IPS-20b (cell line): ENCODE results near the gene LRP1.

Experiments used
- H3K27ac ChIP-seq: one replicate; pipeline ENCODE4 v1.5.1; 2013; ENCODE audit warnings: low read length
- H3K27me3 ChIP-seq: 2 replicates; pipeline ENCODE4 v1.6.1; 2013; ENCODE audit warnings: mild to moderate bottlenecking, low read length, inconsistent platforms; ENCODE audit not compliant: insufficient read depth
- H3K36me3 ChIP-seq: 2 replicates; pipeline ENCODE4 v1.6.1; 2013; ENCODE audit warnings: low read depth, mild to moderate bottlenecking, inconsistent platforms, low read length, moderate library complexity; ENCODE audit not compliant: insufficient read depth
- H3K4me1 ChIP-seq: 2 replicates; pipeline ENCODE4 v1.6.1; 2013; ENCODE audit warnings: mild to moderate bottlenecking, control low read depth, inconsistent platforms, low read length, moderate library complexity; ENCODE audit not compliant: insufficient read depth
- H3K4me3 ChIP-seq: 2 replicates; pipeline ENCODE4 v1.5.1; 2013; ENCODE audit warnings: mild to moderate bottlenecking, low read length, inconsistent platforms
- H3K9ac ChIP-seq: 2 replicates; pipeline ENCODE4 v1.6.1; 2013; ENCODE audit warnings: low read depth, mild to moderate bottlenecking, inconsistent platforms, low read length, moderate library complexity
- H3K9me3 ChIP-seq: 2 replicates; pipeline ENCODE4 v1.6.1; 2013; ENCODE audit warnings: mild to moderate bottlenecking, low read depth, low read length, inconsistent platforms; ENCODE audit not compliant: insufficient read depth

Gene LRP1

DNA sequence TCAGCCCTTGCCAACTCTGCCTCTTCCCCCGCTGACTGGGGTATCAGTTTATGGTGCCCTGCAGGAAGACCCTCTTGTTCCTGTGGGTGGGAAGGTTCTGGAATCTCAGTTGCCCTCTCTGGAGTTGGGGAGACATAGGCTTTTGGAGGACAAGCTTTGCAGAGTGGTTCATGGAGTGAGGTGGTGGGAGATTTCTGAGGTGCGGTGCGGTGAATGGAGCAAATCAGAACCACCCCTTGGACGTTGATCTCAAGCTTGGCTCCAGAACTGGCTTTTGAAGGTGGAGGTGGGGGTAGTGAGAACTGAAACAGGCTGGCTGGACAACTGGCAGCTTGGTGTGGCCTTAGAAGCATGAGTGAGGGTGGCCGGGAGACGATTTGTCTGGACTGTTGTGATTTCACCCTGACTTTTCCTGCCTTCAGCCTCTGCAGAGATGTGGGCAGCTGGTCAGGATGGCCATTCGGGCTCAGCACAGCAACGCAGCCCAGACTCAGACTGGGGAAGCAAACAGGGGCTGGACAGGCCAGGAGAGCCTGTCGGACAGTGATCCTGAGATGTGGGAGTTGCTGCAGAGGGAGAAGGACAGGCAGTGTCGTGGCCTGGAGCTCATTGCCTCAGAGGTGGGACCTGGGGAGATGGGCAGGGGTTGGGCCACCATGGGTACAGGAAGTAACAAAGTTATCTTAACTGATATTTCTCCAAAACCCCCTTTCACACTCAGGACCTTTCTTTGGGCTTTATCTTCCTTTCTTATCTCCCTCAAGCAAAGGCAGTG, 102.3 kb downstream of the LRP1 start:
- Histone ChIP-seq H3K27me3 (peaks cover 66% of the 10 kb centered on the region), H3K9me3 (no peaks in the 10 kb centered on the region), H3K9ac (peak overlapping the region; percentile 98), H3K4me3 (peak overlapping the region; percentile 90), H3K36me3 (peaks cover 42% of the 10 kb centered on the region), H3K4me1 (peaks cover 25% of the 10 kb centered on the region), H3K27ac (peak overlapping the region; percentile 83)

DNA sequence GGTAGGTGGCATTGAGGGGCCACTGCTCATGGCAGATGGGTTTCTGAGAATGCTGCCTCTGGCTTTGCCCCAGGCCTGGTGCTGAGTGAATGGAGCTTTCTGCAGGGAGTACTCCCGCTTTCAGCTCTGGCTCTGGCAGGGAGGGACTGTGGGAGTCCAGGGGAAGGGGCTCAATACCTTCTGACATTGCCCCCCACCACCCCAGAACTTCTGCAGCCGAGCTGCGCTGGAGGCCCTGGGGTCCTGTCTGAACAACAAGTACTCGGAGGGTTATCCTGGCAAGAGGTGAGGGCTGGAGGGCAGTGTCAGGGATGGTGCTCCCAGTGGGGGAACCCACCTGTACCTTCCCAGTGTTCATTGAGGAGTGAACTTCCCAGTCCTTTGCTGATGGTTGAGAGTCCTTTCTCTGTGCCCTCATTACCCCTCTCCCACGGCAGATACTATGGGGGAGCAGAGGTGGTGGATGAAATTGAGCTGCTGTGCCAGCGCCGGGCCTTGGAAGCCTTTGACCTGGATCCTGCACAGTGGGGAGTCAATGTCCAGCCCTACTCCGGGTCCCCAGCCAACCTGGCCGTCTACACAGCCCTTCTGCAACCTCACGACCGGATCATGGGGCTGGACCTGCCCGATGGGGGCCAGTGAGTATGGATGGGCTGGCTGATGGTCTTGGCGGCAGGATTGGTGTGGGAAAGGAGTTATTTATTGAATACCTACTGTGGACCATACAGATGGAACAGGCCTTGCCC, 103.2 kb downstream of the LRP1 start:
- Histone ChIP-seq H3K9ac (peak overlapping the region; percentile 98; the same call in 1 of the 2 replicates), H3K4me3 (peak overlapping the region; percentile 90; the same call in 1 of the 2 replicates), H3K27me3 (peaks cover 66% of the 10 kb centered on the region), H3K4me1 (peaks cover 24% of the 10 kb centered on the region), H3K36me3 (peaks cover 42% of the 10 kb centered on the region), H3K27ac (no peak overlapping the region), H3K9me3 (no peaks in the 10 kb centered on the region)

DNA sequence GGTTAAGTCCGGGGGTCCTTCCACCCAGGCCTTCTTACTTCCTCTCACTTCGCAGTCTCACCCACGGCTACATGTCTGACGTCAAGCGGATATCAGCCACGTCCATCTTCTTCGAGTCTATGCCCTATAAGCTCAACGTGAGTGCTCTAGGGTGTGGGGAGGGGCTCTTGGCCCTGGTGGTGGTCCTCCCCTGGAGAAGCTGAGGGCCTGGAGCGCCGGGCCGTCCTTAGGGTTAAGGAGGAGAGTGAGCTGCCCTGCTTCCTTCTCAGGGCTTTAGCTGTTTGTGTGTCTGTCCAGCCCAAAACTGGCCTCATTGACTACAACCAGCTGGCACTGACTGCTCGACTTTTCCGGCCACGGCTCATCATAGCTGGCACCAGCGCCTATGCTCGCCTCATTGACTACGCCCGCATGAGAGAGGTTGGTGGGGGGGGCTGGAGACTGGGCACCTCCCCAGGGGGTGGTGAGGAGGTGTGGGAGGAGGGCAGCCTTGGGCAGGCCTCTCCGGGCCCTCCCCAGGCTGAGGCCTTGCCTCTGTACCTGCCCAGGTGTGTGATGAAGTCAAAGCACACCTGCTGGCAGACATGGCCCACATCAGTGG, 104.0 kb downstream of the LRP1 start:
- no peaks in the 10 kb centered on the region for H3K9me3 ChIP-seq
- H3K27me3 ChIP-seq, result peaks cover 66% of the 10 kb centered on the region
- no peak overlapping the region for H3K4me3 ChIP-seq
- peaks cover 20% of the 10 kb centered on the region for H3K4me1 ChIP-seq
- peaks cover 42% of the 10 kb centered on the region for H3K36me3 ChIP-seq
- H3K27ac ChIP-seq, result no peak overlapping the region
- H3K9ac ChIP-seq, result no peak overlapping the region

DNA sequence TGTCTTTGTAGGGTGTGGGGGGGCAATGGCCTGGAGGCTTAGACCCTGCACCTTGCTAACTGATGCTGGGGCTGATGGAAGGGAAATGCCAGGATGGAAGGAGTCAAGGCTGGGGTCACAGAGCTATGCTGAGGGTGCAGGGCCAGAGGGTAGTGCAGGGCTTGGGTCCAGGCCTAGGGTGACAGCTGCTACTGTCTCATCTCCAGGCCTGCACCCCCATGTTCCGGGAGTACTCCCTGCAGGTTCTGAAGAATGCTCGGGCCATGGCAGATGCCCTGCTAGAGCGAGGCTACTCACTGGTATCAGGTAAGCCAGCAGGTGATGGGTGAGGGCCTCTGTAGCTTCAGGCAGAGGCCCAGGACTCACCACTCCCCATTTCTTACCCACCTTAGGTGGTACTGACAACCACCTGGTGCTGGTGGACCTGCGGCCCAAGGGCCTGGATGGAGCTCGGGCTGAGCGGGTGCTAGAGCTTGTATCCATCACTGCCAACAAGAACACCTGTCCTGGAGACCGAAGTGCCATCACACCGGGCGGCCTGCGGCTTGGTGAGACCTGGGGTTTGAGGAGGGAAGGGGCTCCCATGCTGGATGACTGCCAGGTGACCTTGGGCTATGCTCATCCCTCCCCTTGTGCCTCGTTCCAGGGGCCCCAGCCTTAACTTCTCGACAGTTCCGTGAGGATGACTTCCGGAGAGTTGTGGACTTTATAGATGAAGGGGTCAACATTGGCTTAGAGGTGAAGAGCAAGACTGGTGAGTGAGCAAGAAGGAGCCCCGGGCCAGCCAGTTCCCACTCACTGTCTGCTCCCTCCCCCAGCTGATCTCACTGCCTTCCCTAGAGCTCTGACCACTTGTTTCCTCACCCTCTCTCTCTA, 105.3 kb downstream of the LRP1 start:
- peaks cover 42% of the 10 kb centered on the region for H3K36me3 ChIP-seq
- no peak overlapping the region for H3K9ac ChIP-seq
- H3K27me3 ChIP-seq, result peaks cover 66% of the 10 kb centered on the region
- no peaks in the 10 kb centered on the region for H3K9me3 ChIP-seq
- no peak overlapping the region for H3K4me3 ChIP-seq
- H3K4me1 ChIP-seq, result peaks cover 20% of the 10 kb centered on the region
- no peak overlapping the region for H3K27ac ChIP-seq

DNA sequence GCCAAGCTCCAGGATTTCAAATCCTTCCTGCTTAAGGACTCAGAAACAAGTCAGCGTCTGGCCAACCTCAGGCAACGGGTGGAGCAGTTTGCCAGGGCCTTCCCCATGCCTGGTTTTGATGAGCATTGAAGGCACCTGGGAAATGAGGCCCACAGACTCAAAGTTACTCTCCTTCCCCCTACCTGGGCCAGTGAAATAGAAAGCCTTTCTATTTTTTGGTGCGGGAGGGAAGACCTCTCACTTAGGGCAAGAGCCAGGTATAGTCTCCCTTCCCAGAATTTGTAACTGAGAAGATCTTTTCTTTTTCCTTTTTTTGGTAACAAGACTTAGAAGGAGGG, 105.9 kb downstream of the LRP1 start:
- H3K27me3 ChIP-seq, result peaks cover 66% of the 10 kb centered on the region
- H3K9me3 ChIP-seq, result no peaks in the 10 kb centered on the region
- no peak overlapping the region for H3K9ac ChIP-seq
- H3K4me3 ChIP-seq, result no peak overlapping the region
- H3K36me3 ChIP-seq, result peaks cover 42% of the 10 kb centered on the region
- H3K27ac ChIP-seq, result no peak overlapping the region
- peaks cover 16% of the 10 kb centered on the region for H3K4me1 ChIP-seq

- H3K4me1 ChIP-seq, result peaks cover 19% of the 10 kb centered on the region
- H3K36me3 ChIP-seq, result peaks cover 42% of the 10 kb centered on the region
- H3K27ac ChIP-seq, result no peak overlapping the region
- H3K9ac ChIP-seq, result no peak overlapping the region
- peaks cover 69% of the 10 kb centered on the region for H3K27me3 ChIP-seq
- H3K4me3 ChIP-seq, result no peak overlapping the region
- H3K9me3 ChIP-seq, result no peaks in the 10 kb centered on the region
Observed at GRCh38 chr12:57234571-57235016, 106.3 kb downstream of the LRP1 start.

GRCh38 chr12:57235017-57235727, 106.9 kb downstream of the LRP1 start:
- peaks cover 21% of the 10 kb centered on the region for H3K4me1 ChIP-seq
- peaks cover 75% of the 10 kb centered on the region for H3K27me3 ChIP-seq
- H3K9ac ChIP-seq, result no peak overlapping the region
- H3K36me3 ChIP-seq, result peaks cover 42% of the 10 kb centered on the region
- H3K27ac ChIP-seq, result no peak overlapping the region
- no peak overlapping the region for H3K4me3 ChIP-seq
- H3K9me3 ChIP-seq, result no peaks in the 10 kb centered on the region

DNA sequence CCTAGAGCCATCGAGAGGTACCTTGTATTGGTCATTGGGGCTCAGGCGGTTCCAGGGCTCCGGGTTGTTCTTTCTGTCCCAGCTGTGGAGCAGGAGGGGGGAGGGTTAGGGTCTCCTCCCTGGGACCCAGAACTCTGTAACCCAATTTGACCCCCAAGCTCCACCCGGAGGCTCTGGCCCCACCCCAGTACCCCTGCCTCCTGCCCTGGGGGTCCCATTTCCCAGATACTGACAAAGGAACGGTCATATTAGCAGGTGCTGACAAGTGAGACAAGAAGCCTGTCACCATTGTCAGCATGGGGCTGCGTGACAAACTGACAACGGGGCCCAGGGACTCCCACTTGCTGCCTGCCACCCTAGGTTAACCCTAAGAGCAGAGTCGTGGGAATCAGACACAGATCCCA, 107.4 kb downstream of the LRP1 start:
- Histone ChIP-seq H3K4me3 (no peak overlapping the region), H3K36me3 (peaks cover 40% of the 10 kb centered on the region), H3K9me3 (no peaks in the 10 kb centered on the region; the same call in 1 of the 2 replicates), H3K4me1 (peaks cover 16% of the 10 kb centered on the region), H3K9ac (no peak overlapping the region), H3K27me3 (peaks cover 81% of the 10 kb centered on the region), H3K27ac (no peak overlapping the region)

DNA sequence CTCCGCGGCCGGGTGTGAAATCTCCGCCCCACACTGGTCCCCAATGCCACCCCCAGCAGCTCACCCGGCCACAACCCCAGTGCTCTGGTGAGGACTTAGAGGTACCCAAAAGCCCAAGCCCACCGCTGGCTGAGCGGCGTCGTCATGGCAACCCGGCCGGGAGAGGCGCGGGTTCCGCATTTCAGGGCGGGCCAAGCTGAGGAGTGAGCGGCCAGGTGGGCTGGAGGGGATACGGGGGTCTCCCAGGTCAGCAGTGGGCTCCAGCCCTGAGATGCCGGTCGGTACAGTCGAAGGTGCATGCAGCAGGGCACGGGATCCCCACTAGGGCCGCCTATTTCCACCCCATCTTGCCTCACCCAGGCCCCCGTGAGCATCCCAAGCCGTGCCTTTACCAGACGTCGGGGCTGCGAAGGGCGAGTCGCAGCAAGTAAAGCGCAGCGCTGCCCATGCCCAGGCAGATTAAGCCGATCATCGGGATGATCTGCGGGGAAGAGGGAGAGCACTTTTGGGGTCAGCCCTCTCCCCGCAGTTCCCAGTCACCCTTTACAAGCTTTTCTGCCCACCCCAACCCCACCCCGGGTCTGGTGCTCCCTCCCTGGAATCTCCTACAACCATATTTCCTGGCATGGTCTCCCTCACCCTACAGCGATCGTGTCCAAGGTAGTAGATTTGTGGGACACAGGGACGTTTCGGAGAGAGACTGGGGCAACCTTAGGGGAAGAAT, 108.1 kb downstream of the LRP1 start:
- Histone ChIP-seq H3K36me3 (peaks cover 34% of the 10 kb centered on the region), H3K4me3 (no peak overlapping the region), H3K4me1 (peaks cover 12% of the 10 kb centered on the region; the same call in 1 of the 2 replicates)

DNA sequence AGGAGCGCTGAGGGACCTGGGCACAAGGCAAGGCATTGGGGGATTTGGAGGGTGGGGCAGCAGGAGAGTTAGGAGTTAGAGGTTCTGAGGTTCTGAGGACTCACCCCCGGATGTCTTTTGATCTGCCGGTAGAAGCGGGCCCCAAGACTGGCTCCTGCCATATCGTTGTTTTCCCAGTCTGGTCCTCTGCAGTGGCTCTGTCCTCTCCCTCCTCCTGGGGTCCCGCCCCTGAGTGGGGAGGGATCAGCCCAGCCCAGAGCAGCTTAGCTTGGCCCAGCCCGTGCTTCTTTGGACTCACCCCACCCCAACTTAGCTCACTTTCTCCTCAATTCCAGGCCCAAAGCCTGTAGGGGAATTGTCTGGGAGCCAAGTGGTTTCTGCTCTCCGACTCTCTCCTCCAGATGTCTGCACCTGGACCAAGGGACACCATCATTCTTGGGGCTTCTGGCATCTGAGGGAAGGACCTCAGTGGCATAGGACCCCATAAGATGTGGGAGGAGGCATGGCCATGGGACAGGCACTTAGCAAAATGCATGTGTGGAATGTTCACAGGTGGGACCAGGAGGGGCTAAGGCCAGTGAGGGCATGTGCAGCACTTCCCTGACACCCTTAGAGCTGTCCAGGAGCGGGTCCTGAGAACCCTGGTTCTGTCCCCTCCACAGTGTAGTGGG, 108.8 kb downstream of the LRP1 start:
- peaks cover 94% of the 10 kb centered on the region for H3K27me3 ChIP-seq
- no peaks in the 10 kb centered on the region; the same call in 1 of the 2 replicates for H3K9me3 ChIP-seq
- no peak overlapping the region for H3K27ac ChIP-seq
- no peak overlapping the region for H3K4me3 ChIP-seq
- no peak overlapping the region for H3K9ac ChIP-seq
- H3K4me1 ChIP-seq, result peaks cover 12% of the 10 kb centered on the region; the same call in 1 of the 2 replicates
- peaks cover 27% of the 10 kb centered on the region for H3K36me3 ChIP-seq

More for the DNA sequence above, 108.1 kb downstream of the LRP1 start:
- peaks cover 87% of the 10 kb centered on the region for H3K27me3 ChIP-seq
- H3K9ac ChIP-seq, result no peak overlapping the region
- H3K9me3 ChIP-seq, result no peaks in the 10 kb centered on the region; the same call in 1 of the 2 replicates
- H3K27ac ChIP-seq, result no peak overlapping the region
